K562 treated with DMSO at 1 percent for 4 hours (cell line): Measurements from ENCODE around the gene CLEC5A. TPM values are rescaled to one million over a fixed set of nuclear protein-coding genes. Genes with fewer than 3 reads are reported as not detected.

Experiments used
- total RNA-seq: library from RNA; unstranded; fragments of 300-600 nt; gene quantifications from 2 replicates; pipeline ENCODE4 v1.2.3, GENCODE V29; 2022; ENCODE audit not compliant: insufficient read depth

Gene CLEC5A
- not detected in 2 replicates for total RNA-seq

DNA sequence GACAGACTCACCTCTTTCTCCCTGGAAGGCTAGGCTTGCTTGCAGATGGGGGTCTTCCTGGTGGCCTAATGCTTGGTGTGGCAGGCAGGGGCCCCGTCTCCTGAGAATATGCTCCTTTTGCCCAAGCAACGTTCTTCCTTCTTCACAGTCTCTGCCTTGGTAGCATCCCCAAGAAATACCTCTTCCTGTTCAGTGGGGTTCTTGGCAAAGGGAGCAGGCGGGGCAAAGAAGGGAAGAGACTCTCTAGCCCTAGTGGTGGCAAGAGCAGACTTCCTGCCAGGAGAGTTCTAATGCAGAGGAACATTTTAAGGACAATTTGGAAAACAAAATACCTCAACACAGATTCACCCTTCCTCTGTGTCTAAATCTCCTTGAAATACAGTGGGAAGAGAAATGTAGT, at the start of gene CLEC5A:
Gene CLEC5A (minus strand): TSS at position 179 of the 400 bp plus-strand sequence. CDS start 682 bp downstream, outside the sequence.

DNA sequence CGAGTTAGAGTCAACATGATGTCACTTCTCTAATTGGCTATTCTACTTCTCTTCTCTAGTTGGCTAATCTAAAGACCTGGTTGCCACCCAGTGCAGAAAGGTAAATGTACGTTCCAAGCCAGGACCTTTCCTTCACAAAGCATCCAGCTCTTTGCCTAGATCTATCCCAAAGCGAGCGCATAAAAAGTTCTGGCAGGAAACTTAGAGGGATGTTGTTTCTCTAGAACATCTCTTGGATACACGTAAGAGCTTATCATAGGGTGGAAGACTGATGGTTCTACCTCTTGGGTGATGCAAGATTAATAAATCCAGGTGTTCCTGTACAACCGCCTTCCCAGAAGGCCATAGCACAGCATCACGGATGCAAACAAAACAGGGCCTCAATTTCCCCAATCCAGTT, 26.9 kb upstream of the CLEC5A start, which contains the start of gene TAS2R38:
Gene TAS2R38 (minus strand): TSS at position 101 of the 400 bp plus-strand sequence. CDS start 84 bp downstream, at position 17.

DNA sequence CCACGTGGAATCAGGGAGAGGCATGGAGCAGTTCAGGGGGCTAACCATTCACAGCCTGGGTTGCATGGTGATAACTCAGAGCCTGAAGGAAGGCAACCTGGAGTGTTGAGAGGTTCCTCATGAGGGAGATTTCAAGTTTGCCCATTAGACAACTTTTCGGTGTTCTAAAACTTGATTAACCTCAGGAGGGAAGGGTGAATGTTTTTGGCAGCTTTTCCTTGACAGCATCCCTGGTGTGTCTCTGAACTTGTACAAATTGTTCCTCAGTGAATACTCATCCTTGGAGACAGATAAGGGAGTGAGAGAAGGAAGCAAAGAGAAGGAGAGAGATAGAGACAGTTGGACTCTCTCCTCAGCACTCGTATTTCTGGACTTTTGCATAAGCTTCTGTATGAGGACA, 30.7 kb downstream of the CLEC5A start, which contains the start of gene OR9A4:
Gene OR9A4 (plus strand): TSS at position 301 of the 400 bp plus-strand sequence. CDS start 2,477 bp downstream, outside the sequence.

Other genes starting within 250 kb of the CLEC5A start
- gene DENND11, start 244.8 kb downstream of the CLEC5A start, total RNA-seq = 0.22 and 0.35 TPM in 2 replicates
- gene WEE2, start 238.6 kb downstream of the CLEC5A start, total RNA-seq = not detected in 2 replicates
- gene SSBP1, start 208.6 kb downstream of the CLEC5A start, total RNA-seq = 212 and 245 TPM in 2 replicates
- not detected in 2 replicates for gene TAS2R3, start 182.9 kb downstream of the CLEC5A start, total RNA-seq
- gene TAS2R4, start 170.3 kb downstream of the CLEC5A start, total RNA-seq = 0.42 TPM in 1 of 2 replicates, not detected in the other
- gene TAS2R5, start 156.8 kb downstream of the CLEC5A start, total RNA-seq = 1.1 and 2.3 TPM in 2 replicates
- gene PRSS37, start 105.5 kb downstream of the CLEC5A start, total RNA-seq = not detected in 2 replicates
- not detected in 2 replicates for gene OR9A4, start 30.6 kb downstream of the CLEC5A start, total RNA-seq
- not detected in 2 replicates for gene TAS2R38, start 26.8 kb upstream of the CLEC5A start, total RNA-seq
- 0.25 TPM in 1 of 2 replicates, not detected in the other for gene MGAM, start 48.9 kb upstream of the CLEC5A start, total RNA-seq
- gene MGAM2, start 164.7 kb upstream of the CLEC5A start, total RNA-seq = not detected in 2 replicates